GM19467 (cell line): ENCODE measurements around the gene MAS1.

Experiments used
- ATAC-seq: cut with Tn5 transposase; IDR thresholded peaks from one replicate; pipeline ENCODE4 v1.9.1; 2021; ENCODE audit warnings: mild to moderate bottlenecking, moderate library complexity; ENCODE audit not compliant: unreplicated experiment

MAS1 gene

DNA sequence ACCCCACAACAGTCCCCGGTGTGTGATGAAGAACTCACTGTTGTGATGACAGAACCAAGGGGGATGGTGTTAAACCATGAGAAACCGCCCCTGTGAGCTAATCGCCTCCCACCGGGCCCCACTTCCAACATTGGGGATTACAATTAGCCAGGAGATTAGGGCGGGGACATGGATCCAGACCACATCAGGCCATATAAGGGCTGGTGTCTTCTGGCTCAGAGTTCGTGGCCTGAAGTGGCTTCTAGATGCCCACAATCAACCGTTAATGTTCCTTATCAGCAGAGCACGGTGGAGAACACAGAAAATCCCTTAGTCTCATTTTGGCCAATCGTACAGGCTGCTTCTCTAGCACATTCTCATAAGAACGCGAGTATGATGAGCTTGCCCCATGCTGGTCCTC is 10.9 kb upstream of the MAS1 start:
- no peak for ATAC-seq

- no peak for ATAC-seq
These were observed 10.3 kb upstream of the MAS1 start for GRCh38 chr6:159880412-159880975.

GRCh38 chr6:159884720-159885119 is 6.1 kb upstream of the MAS1 start:
- ATAC-seq = no peak

GRCh38 chr6:159886270-159886669 is 4.5 kb upstream of the MAS1 start:
- ATAC-seq = no peak

DNA sequence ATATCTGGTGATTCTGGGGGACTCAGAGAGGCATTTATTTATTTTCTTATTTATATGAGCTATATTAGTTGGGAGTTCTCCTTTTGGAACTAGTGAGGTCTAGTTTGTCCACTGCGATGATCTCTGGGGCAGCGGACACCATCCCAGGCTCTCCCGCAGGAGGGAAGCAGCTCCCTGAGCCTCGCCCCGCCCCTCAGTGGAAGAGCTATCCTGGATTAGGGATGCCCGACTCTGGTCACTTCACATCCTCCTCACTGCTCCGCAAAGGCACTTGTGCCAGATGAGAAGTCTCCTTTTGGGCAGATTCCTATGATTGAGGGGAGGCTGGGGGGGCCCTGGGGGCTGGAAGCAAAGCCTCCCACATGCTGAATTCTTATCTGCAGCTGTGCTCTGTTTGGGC is 3.6 kb upstream of the MAS1 start:
- no peak for ATAC-seq

DNA sequence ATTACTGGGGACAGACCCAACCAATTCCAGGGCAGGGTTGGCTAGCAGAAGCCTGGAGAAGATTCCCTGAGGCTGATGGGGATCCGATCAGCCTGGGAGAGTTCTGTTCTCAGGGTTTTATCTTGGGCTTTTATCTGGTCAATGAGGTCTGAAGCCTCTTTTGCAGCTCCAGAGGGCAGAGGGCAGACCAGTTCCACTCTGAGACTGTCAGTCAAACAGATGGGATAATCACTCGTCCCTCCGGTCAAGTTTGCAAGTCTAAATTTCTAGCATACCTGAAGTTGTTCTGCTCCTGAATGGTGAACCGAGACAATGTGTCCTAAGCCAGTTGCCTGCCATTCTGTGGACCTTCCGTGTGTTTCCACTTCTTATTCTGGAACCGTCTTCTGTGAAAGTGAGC is 3.0 kb upstream of the MAS1 start:
- no peak for ATAC-seq

DNA sequence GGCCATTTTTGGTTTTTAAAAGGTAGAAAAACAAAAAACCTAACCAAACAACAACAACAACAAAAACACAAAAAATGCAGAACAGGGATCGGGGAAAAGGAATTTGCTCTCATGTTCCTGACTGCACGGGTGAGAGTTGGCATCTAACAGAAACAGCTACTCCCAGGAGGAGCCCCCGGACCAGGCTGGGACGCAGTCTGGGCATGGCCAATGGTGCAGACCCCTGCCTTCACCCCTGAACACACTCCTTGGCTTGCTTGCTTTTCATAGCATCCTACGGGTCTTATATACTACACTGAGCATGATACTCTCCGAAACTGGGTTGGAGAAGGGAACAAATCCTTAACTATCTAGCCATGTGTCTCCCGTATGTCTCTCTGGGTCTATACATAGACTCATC is 587 bp upstream of the MAS1 start:
- no peak for ATAC-seq

- ATAC-seq = no peak
These were observed 1.3 kb downstream of the MAS1 start for GRCh38 chr6:159892053-159892452.

DNA sequence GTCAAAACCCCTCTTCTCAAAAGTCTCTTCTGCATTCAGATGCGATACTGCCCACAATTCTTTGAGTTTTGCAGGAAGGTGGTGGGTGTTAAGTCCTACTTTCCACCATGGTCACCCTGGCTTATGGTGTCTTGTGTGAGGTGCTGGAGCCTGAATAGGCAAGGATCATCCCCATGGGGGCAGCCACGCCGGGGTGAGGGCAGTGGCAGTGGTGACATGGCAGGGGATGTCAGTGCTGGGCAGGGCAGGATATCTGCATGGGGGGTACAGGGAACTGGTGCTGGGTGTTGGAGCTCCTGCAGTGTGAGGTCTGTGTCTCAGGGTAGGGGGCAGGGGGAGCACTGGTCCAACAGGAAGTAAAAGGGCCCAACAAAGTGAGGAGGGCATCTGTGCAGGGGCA is 2.3 kb downstream of the MAS1 start:
- no peak for ATAC-seq

- no peak for ATAC-seq
These were observed 4.2 kb downstream of the MAS1 start for GRCh38 chr6:159894991-159895390.

GRCh38 chr6:159897603-159898002 is 6.8 kb downstream of the MAS1 start:
- ATAC-seq = no peak

GRCh38 chr6:159898519-159898918 is 7.7 kb downstream of the MAS1 start:
- no peak for ATAC-seq

DNA sequence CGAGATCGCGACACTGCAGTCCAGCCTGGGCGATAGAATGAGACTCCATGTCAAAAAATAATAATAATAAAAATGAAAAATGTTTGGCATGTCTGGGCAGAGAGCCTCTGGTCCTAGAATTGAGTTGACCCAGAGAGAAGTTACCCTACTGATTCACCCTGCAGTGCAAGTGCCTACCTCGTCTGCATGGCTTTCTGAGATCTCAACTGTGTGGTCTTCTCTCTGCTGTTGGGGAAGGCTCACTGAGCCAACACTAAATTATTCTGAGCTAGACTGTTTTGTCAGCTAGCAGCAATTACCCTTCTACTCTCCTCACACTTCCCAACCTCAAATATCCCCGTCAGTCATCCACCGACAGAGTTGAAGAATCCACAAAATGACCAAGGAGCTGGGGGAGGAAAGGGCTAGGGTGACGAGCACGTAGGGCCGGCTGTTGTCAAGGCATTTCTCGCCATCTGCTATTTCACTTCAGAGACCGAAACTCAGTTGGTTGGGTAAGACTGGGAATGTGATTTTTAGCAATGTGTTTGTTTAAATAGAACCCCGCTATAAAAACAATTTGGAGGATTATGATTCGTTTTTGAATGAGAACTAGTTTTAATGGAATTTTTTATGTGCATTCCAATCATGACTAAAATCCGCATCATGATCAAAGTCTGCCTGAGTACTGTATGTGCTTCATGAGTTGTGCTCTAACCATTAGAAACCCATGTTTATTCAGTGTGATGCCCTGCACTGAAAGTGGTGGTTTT is 9.4 kb downstream of the MAS1 start:
- no peak for ATAC-seq

GRCh38 chr6:159902620-159903019 is 11.8 kb downstream of the MAS1 start:
- no peak for ATAC-seq

- ATAC-seq = no peak
These were observed 13.7 kb downstream of the MAS1 start for GRCh38 chr6:159904497-159904911.

- no peak for ATAC-seq
These were observed 15.6 kb downstream of the MAS1 start for GRCh38 chr6:159906400-159906799.

- no peak for ATAC-seq
These were observed 17.7 kb downstream of the MAS1 start for GRCh38 chr6:159908535-159908934.

DNA sequence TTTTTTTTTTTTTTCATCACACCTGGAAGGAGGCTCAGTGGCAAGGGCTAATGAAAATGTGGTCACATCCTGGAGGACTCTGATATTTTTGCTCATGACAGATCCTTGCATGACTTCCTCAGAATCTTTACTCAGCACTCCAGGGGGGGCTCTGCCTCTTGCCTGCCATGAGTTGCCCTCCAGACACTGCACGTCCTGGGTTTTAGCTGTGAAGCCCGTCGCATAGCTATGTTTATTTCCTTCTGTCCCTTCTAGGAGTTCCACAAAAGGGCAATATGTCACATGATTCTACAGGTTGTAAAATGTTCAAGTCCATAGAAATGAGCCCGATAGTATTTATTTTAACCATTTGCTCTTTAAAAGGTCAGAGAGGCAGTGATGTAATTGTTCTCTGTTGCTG is 18.2 kb downstream of the MAS1 start:
- ATAC-seq = no peak

GRCh38 chr6:159910342-159910741 is 19.6 kb downstream of the MAS1 start:
- ATAC-seq = no peak

DNA sequence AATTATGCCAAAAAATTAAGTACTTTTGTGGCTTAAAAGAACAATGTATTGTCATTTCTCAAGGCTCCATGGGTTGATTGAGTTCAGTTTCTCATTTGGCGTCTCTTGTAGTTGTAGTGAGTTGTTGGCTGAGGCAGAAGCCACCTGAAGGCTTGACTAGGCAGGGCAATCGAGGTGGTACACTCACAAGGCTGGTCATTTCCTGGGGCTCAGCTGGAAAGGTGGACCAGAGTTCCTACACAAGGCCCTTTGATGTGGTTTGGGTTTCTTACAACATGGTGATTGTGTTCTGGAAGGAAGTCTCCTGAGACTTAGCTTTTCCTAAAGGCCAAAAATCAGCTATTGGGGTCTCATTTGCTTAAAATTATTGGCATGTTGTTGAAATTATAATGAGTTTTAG is 22.6 kb downstream of the MAS1 start:
- ATAC-seq = no peak

GRCh38 chr6:159913862-159914564 is 23.2 kb downstream of the MAS1 start:
- ATAC-seq = no peak

GRCh38 chr6:159914565-159914923 is 23.8 kb downstream of the MAS1 start:
- ATAC-seq = no peak
